GM23338 (cell line): ENCODE data around the gene TTLL5. TPM values are rescaled to one million over a fixed set of nuclear protein-coding genes. Genes with fewer than 3 reads are reported as not detected.

ENCODE experiments used
- ATAC-seq: fragments of 200-7000 bp; cut with Tn5 transposase; 3 replicates; pipeline ENCODE4 v1.9.1; 2020
- DNase-seq: peaks from one replicate; pipeline ENCODE4 v3.0.0-alpha.2; 2015; ENCODE audit warnings: low spot score
- H2AFZ ChIP-seq: fragments of 200-600 bp; sonication (generic); 2 replicates; pipeline ENCODE4 v1.8.0; 2016; ENCODE audit warnings: antibody characterized with exemption, mild to moderate bottlenecking, moderate library complexity
- H3F3A ChIP-seq: fragments of 200-600 bp; sonication (generic); replicated peaks from 2 replicates; pipeline ENCODE4 v1.8.0; 2017; ENCODE audit warnings: antibody characterized with exemption, mixed run types, low read depth
- H3K27ac ChIP-seq: fragments of 200-600 bp; sonication (generic); 2 replicates; pipeline ENCODE4 v1.6.1; 2016; ENCODE audit warnings: low read depth
- H3K27me3 ChIP-seq: fragments of 200-600 bp; sonication (generic); 2 replicates; pipeline ENCODE4 v1.8.0; 2016; ENCODE audit warnings: mild to moderate bottlenecking, mixed run types, moderate library complexity; ENCODE audit not compliant: insufficient read depth
- H3K36me3 ChIP-seq: fragments of 200-600 bp; sonication (generic); 2 replicates; pipeline ENCODE4 v1.8.0; 2016; ENCODE audit warnings: mild to moderate bottlenecking; ENCODE audit not compliant: insufficient read depth
- H3K4me1 ChIP-seq: fragments of 200-600 bp; sonication (generic); 2 replicates; pipeline ENCODE4 v1.8.0; 2016; ENCODE audit warnings: mild to moderate bottlenecking, moderate library complexity; ENCODE audit not compliant: insufficient read depth
- H3K4me2 ChIP-seq: fragments of 200-600 bp; sonication (generic); 2 replicates; pipeline ENCODE4 v1.7.1; 2017; ENCODE audit warnings: mixed run types
- H3K4me3 ChIP-seq: fragments of 200-600 bp; sonication (generic); 2 replicates; pipeline ENCODE4 v1.6.1; 2016; ENCODE audit warnings: mixed run types
- H3K79me2 ChIP-seq: fragments of 200-600 bp; sonication (generic); replicated peaks from 2 replicates; pipeline ENCODE4 v1.8.0; 2017; ENCODE audit warnings: mild to moderate bottlenecking; ENCODE audit not compliant: insufficient read depth
- H3K9me2 ChIP-seq: fragments of 200-600 bp; sonication (generic); 2 replicates; pipeline ENCODE4 v1.8.0; 2017; ENCODE audit not compliant: insufficient read depth
- H4K20me1 ChIP-seq: fragments of 200-600 bp; sonication (generic); replicated peaks from 2 replicates; pipeline ENCODE4 v1.8.0; 2017; ENCODE audit warnings: mild to moderate bottlenecking; ENCODE audit not compliant: insufficient read depth
- H3K27ac Mint-ChIP-seq: 2 replicates; pipeline ENCODE4 v1.8.0; 2020; ENCODE audit warnings: inconsistent platforms, mild to moderate bottlenecking, moderate library complexity, mixed read lengths
- H3K27me3 Mint-ChIP-seq: 3 replicates; pipeline ENCODE4 v1.8.0; 2022; ENCODE audit warnings: low read depth, mild to moderate bottlenecking, moderate library complexity, mixed read lengths, inconsistent platforms; ENCODE audit not compliant: insufficient read depth, poor library complexity
- H3K36me3 Mint-ChIP-seq: 3 replicates; pipeline ENCODE4 v1.8.0; 2021; ENCODE audit warnings: low read depth, mild to moderate bottlenecking, inconsistent platforms, moderate library complexity, mixed read lengths
- H3K4me1 Mint-ChIP-seq: 3 replicates; pipeline ENCODE4 v1.8.0; 2020; ENCODE audit warnings: mild to moderate bottlenecking, inconsistent platforms, mixed read lengths
- H3K4me3 Mint-ChIP-seq: 3 replicates; pipeline ENCODE4 v1.8.0; 2021; ENCODE audit warnings: moderate library complexity, mild to moderate bottlenecking, inconsistent platforms, mixed read lengths
- H3K9me3 Mint-ChIP-seq: 3 replicates; pipeline ENCODE4 v1.8.0; 2020; ENCODE audit warnings: moderate library complexity, mild to moderate bottlenecking, inconsistent platforms, mixed read lengths
- CTCF ChIP-seq, 2 experiments: fragments of 200-600 bp in 1 of 2; sonication (generic) in 1 of 2; conservative IDR thresholded peaks; 2 replicates each; pipeline versions ENCODE4 v1.5.1 to v1.6.1; 2016 to 2017; ENCODE audit warnings: antibody characterized with exemption in 2 of 2, low read depth in 2 of 2, mild to moderate bottlenecking in 2 of 2, moderate library complexity in 1 of 2
- EZH2 ChIP-seq: fragments of 200-600 bp; sonication (generic); IDR thresholded peaks from one replicate; pipeline ENCODE4 v1.8.0; 2017; ENCODE audit warnings: antibody characterized with exemption, mild to moderate bottlenecking, low read depth; ENCODE audit not compliant: unreplicated experiment
- EZH2phosphoT487 ChIP-seq: fragments of 200-600 bp; sonication (generic); IDR thresholded peaks from one replicate; pipeline ENCODE4 v1.8.1; 2018; ENCODE audit warnings: antibody characterized with exemption; ENCODE audit not compliant: unreplicated experiment
- JUNB ChIP-seq: IDR thresholded peaks from one replicate; pipeline ENCODE4 v1.6.1; 2016; ENCODE audit warnings: antibody characterized with exemption; ENCODE audit not compliant: unreplicated experiment
- ZNF114 ChIP-seq: fragments of 250-450 bp; sonication (Bioruptor Pico); IDR thresholded peaks from 2 replicates; pipeline ENCODE4 v1.5.0; 2020; ENCODE audit warnings: mild to moderate bottlenecking, moderate library complexity
- ZNF462 ChIP-seq: fragments of 250-450 bp; sonication (Bioruptor Pico); IDR thresholded peaks from 2 replicates; pipeline ENCODE4 v1.5.0; 2020; ENCODE audit warnings: mild to moderate bottlenecking, moderate library complexity
- polyA plus RNA-seq: library from polyadenylated mRNA; unstranded; fragments of >200 nt; fragmentation: Nextera tagmentation; extraction: Ambion mirVana; gene quantifications from 2 replicates; pipeline ENCODE4 v1.2.1, GENCODE V29; 2016
- total RNA-seq: library from RNA; depleted of rRNA; stranded (reverse); fragments of >200 nt; shearing (Covaris generic); gene quantifications from 2 replicates; pipeline ENCODE4 v1.2.3, GENCODE V29; 2014

Gene TTLL5
- total and polyA plus RNA-seq, 2 experiments from 2014 or later = 33.5 to 35.4 TPM

- Histone ChIP-seq H2AFZ (no peak overlapping the region), H4K20me1 (no peaks in the 10 kb centered on the region; the same call in none of the 2 replicates), H3K9me2 (no peaks in the 10 kb centered on the region), H3K27ac (no peak overlapping the region), H3K79me2 (no peaks in the 10 kb centered on the region), H3K36me3 (no peaks in the 10 kb centered on the region), H3K4me1 (0 out of 2 replicates have a peak, but pooled peaks cover 3% of the 10 kb centered on the region), H3F3A (no peaks in the 10 kb centered on the region), H3K27me3 (no peaks in the 10 kb centered on the region), H3K4me2 (no peak overlapping the region), H3K4me3 (no peak overlapping the region)
- Mint-ChIP-seq H3K4me1 (peaks cover 5% of the 10 kb centered on the region), H3K27me3 (no peaks in the 10 kb centered on the region), H3K36me3 (peaks cover 6% of the 10 kb centered on the region), H3K4me3 (no peak overlapping the region), H3K27ac (no peak overlapping the region), H3K9me3 (peaks cover 6% of the 10 kb centered on the region; the same call in 1 of the 3 replicates)
- no peak for ATAC-seq
- no peak for DNase-seq
- TF ChIP-seq EZH2phosphoT487 = no peak
- no peak for TF ChIP-seq EZH2
- TF ChIP-seq ZNF114 (CRISPR knock-in tag) = no peak
- no peak for TF ChIP-seq CTCF (conservative IDR thresholded peaks at IDR 0.05; ENCODE audit: low read depth in 2 of 2)
- no peak for TF ChIP-seq ZNF462
- TF ChIP-seq JUNB = no peak
Measured at GRCh38 chr14:75927564-75928087, 266.6 kb downstream of the TTLL5 start.
